OCI-LY7 (cell line): ENCODE measurements around the gene EIF4EBP2. TPM values are rescaled to one million over a fixed set of nuclear protein-coding genes. Genes with fewer than 3 reads are reported as not detected.

Source experiments
- BruUV-seq: library from RNA; stranded (reverse); fragments of 400-500 nt; replicated peaks from 2 replicates; lab custom pipeline; 2021; lab: Mats Ljungman, UMichigan
- CTCF ChIA-PET: fragments of 300-600 bp; sonication (Branson Sonifier 250); formaldehyde crosslinking; loops from one replicate; lab custom pipeline; 2022; ENCODE audit warnings: antibody characterized with exemption; ENCODE audit not compliant: unreplicated experiment; lab: Charles Lee
- POLR2A ChIA-PET: fragments of 300-600 bp; sonication (Branson Sonifier 250); formaldehyde crosslinking; loops from one replicate; lab custom pipeline; 2022; ENCODE audit warnings: antibody characterized with exemption; lab: Charles Lee
- DNase-seq: peaks from one replicate; pipeline ENCODE4 v3.0.0-alpha.2; 2015; ENCODE audit warnings: low spot score
- H2AFZ ChIP-seq: fragments of 200-600 bp; sonication (generic), shearing (Covaris generic); 2 replicates; pipeline ENCODE4 v1.6.1; 2014; ENCODE audit warnings: mild to moderate bottlenecking, antibody characterized with exemption, low read length, moderate library complexity
- H3K27ac ChIP-seq: fragments of 200-600 bp; sonication (generic); 2 replicates; pipeline ENCODE4 v1.5.1; 2014; ENCODE audit warnings: mixed run types, low read depth, mild to moderate bottlenecking, moderate library complexity, low read length, inconsistent platforms; ENCODE audit not compliant: poor library complexity, severe bottlenecking
- H3K36me3 ChIP-seq: fragments of 200-600 bp; sonication (generic); 2 replicates; pipeline ENCODE4 v1.6.1; 2014; ENCODE audit warnings: mild to moderate bottlenecking, antibody characterized with exemption, low read length, moderate library complexity, mixed read lengths; ENCODE audit not compliant: insufficient read depth
- H3K4me1 ChIP-seq: fragments of 200-600 bp; sonication (generic); 2 replicates; pipeline ENCODE4 v1.5.1; 2014; ENCODE audit warnings: mild to moderate bottlenecking, low read length; ENCODE audit not compliant: insufficient read depth, poor library complexity, severe bottlenecking
- H3K4me2 ChIP-seq: fragments of 200-600 bp; sonication (generic); 2 replicates; pipeline ENCODE4 v1.6.1; 2014; ENCODE audit warnings: mild to moderate bottlenecking, low read length
- H3K4me3 ChIP-seq: fragments of 200-600 bp; sonication (generic); 2 replicates; pipeline ENCODE4 v1.5.1; 2014; ENCODE audit warnings: mild to moderate bottlenecking, low read depth, low read length; ENCODE audit not compliant: poor library complexity, severe bottlenecking
- H3K79me2 ChIP-seq: fragments of 200-600 bp; sonication (generic); 2 replicates; pipeline ENCODE4 v1.6.1; 2016; ENCODE audit warnings: low read depth, mild to moderate bottlenecking, low read length, moderate library complexity, mixed read lengths; ENCODE audit not compliant: insufficient read depth
- H3K9me2 ChIP-seq: fragments of 200-600 bp; sonication (generic); 2 replicates; pipeline ENCODE4 v1.6.1; 2016; ENCODE audit warnings: mild to moderate bottlenecking, low read length, mixed read lengths; ENCODE audit not compliant: insufficient read depth
- H3K9me3 ChIP-seq: fragments of 200-600 bp; sonication (generic); 2 replicates; pipeline ENCODE4 v1.6.1; 2014; ENCODE audit warnings: mild to moderate bottlenecking, mixed run types, low read length, mixed read lengths
- H4K20me1 ChIP-seq: fragments of 200-600 bp; sonication (generic); 2 replicates; pipeline ENCODE4 v1.6.1; 2014; ENCODE audit warnings: mild to moderate bottlenecking, antibody characterized with exemption, low read length, moderate library complexity, mixed read lengths; ENCODE audit not compliant: insufficient read depth
- EZH2phosphoT487 ChIP-seq: fragments of 200-600 bp; sonication (generic); IDR thresholded peaks from 2 replicates; pipeline ENCODE4 v1.6.1; 2018; ENCODE audit warnings: low read depth, borderline replicate concordance, mild to moderate bottlenecking, mixed run types, antibody characterized with exemption, low read length, moderate library complexity, mixed read lengths
- intact Hi-C: fragments of 100-400 bp; cut with micrococcal nuclease; formaldehyde crosslinking; loops from one replicate; pipeline ENCODE4 v1.10.0; 2022; ENCODE audit not compliant: unreplicated experiment
- total RNA-seq, 2 experiments: library from RNA; depleted of rRNA in 1 of 2; stranded (reverse); fragments of >200 nt in 1 of 2; shearing (Covaris generic) in 1 of 2; gene quantifications; 2 replicates each; pipeline ENCODE4 v1.2.3, GENCODE V29; 2014 to 2022
- TF ChIP-seq, protein P1 (sequence below): fragments of 200-600 bp; sonication (generic); conservative IDR thresholded peaks from 2 replicates; pipeline ENCODE4 v1.5.1; 2014; ENCODE audit warnings: mild to moderate bottlenecking, antibody characterized with exemption, low read length, moderate library complexity, mixed read lengths

EIF4EBP2 gene
- total RNA-seq, 2 experiments from 2014 or later = 24.5 to 59.8 TPM

DNA sequence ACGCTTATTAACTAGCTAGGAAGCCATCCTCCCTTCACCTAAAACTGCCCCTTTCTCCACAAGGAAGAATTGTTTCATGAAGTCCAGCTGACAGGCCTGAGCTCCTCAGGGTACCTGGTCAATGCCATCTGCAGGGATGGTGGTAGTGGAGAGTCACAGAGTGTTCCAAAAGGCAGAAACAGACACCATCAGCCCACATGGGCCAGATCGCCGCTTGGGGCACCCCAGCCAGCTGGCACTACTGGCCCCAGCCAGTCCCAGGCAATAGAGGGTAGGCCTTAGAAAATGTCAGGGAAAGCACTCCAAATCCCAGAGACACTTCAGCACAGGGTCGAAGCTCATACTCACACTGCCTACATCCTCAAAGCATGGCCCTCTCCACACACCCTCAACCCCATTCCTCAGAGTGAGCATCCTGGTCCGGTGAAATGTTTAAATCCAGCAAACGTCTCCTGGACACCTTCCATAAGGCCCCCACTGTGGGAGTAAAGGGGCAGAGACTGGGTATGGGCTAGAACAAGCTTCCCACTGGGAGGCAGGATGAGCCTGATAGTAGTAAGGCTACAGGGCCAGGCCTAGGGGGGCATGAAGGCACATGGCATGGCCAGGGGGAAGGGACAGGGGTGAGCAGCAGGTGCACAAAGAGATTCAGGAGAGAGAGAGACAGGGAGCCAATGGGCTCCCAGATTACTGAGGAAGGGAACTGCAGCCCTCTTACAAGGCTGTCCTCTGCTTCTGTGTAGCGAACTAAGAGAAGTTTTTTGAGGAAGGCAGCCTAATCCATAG, 23.4 kb upstream of the EIF4EBP2 start:
- DNase-seq = no peak
- no peaks in the 10 kb centered on the region for H3K79me2 ChIP-seq
- peaks cover 17% of the 10 kb centered on the region for H3K4me1 ChIP-seq
- H3K9me3 ChIP-seq = peaks cover 11% of the 10 kb centered on the region
- no TSS peak for BruUV-seq
- H2AFZ ChIP-seq = no peak overlapping the region
- H3K27ac ChIP-seq = no peak overlapping the region
- H3K9me2 ChIP-seq = no peaks in the 10 kb centered on the region
- no peak overlapping the region for H3K4me3 ChIP-seq
- intact Hi-C loops = no loop called here
- POLR2A ChIA-PET = no interaction called here
- no peak overlapping the region for H3K4me2 ChIP-seq
- TF ChIP-seq, protein P1, sequence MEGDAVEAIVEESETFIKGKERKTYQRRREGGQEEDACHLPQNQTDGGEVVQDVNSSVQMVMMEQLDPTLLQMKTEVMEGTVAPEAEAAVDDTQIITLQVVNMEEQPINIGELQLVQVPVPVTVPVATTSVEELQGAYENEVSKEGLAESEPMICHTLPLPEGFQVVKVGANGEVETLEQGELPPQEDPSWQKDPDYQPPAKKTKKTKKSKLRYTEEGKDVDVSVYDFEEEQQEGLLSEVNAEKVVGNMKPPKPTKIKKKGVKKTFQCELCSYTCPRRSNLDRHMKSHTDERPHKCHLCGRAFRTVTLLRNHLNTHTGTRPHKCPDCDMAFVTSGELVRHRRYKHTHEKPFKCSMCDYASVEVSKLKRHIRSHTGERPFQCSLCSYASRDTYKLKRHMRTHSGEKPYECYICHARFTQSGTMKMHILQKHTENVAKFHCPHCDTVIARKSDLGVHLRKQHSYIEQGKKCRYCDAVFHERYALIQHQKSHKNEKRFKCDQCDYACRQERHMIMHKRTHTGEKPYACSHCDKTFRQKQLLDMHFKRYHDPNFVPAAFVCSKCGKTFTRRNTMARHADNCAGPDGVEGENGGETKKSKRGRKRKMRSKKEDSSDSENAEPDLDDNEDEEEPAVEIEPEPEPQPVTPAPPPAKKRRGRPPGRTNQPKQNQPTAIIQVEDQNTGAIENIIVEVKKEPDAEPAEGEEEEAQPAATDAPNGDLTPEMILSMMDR = no peak
- no peak for TF ChIP-seq EZH2phosphoT487
- no peaks in the 10 kb centered on the region for H4K20me1 ChIP-seq
- CTCF ChIA-PET = interaction anchor here (0.8 kb wide), 1 partner anchor 234 kb away, joined by 3 read pairs; the partner anchor contains the start of gene TYSND1
- H3K36me3 ChIP-seq = no peaks in the 10 kb centered on the region

DNA sequence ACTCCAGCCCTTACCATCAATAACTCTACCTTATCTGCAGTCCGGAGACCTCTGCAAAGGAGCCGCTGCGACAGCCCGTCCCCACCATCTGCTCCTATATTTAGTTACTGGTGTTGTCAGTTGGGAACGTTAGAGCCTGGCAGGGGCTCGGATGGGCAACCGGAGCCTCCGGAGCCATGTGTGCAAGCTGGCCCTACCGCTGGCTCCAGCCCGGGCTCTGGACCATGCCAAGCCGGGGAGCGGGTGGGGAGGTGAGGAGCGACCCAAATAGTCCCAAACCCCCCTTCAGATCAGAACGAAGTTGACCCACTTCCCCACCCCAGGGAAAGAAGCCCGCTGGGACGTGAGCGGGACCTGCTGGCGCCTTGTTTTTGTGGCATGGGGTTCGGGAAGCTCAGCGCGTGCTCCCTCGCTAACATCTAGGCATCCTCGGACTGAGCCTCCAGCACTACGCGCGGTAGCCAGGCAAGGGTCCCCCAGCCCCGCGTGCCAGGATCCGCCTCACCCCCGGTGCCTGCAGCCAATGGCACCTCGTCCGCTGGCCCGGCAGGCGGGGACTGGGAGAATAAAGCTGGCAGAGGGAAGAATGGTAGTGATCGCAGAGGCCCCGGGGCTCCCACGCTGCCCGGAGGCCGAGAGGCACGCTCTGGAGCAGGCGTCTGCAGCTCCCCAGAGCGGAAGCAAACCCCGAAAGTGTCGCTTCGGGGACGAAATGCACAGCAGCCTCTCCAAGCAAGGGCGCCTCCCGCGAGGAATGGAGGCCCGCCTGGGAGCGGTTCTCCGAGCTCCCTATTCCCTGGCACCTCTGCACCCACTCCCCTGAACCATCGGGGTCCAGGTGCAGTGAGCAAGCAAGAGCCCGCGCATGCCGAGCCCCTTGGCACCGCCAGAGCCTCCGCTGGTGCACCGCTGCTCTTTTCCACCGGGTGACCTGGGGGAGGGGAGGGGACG, 22.2 kb upstream of the EIF4EBP2 start:
- no TSS peak for BruUV-seq
- intact Hi-C loops = no loop called here
- Histone ChIP-seq H3K4me1 (peaks cover 17% of the 10 kb centered on the region), H3K79me2 (no peaks in the 10 kb centered on the region), H3K36me3 (no peaks in the 10 kb centered on the region), H3K9me2 (no peaks in the 10 kb centered on the region), H3K4me2 (peak overlapping the region; percentile 94), H3K4me3 (peak overlapping the region; percentile 74), H2AFZ (peak overlapping the region; percentile 53; the same call in 1 of the 2 replicates), H4K20me1 (no peaks in the 10 kb centered on the region), H3K27ac (peak overlapping the region; percentile 8), H3K9me3 (peaks cover 11% of the 10 kb centered on the region)
- peak; percentile 48 for DNase-seq
- ChIA-PET POLR2A (interaction anchor here (0.6 to 1.1 kb wide), 5 partner anchors 12 to 1321 kb away, joined by 3 to 5 read pairs (median 4); partner anchors contain the start of gene EIF4EBP2), CTCF (no interaction called here)
- TF ChIP-seq, protein P1 = no peak
- TF ChIP-seq EZH2phosphoT487 = no peak
